GM19324 (cell line): ENCODE results near the gene TEC.
"Not testable (repeated sequence)": the region's sequence is repeated elsewhere in the genome, so short reads cannot be mapped to it uniquely, and the experiment has no call there.

Experiments
- ATAC-seq: cut with Tn5 transposase; IDR thresholded peaks from one replicate; pipeline ENCODE4 v1.9.1; 2021; ENCODE audit warnings: mild to moderate bottlenecking, moderate library complexity; ENCODE audit not compliant: unreplicated experiment, low FRiP score

Gene TEC

DNA sequence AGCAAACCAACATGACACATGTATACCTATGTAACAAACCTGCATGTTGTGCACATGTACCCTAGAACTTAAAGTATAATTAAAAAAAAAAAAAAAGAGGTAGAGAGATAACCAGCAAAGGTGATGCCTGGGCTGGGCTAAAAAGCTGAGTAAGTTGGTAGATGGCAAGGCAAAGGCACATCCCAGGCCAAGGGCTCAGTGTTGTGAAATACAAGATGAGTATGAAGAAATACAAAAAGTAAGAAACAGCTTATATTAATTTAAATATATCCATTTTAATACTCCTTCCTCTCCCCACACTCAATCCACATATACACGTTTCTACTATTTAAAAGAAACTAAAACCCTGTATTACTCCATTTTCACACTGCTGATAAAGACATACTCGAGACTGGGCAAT lies 25.8 kb downstream of the TEC start:
- ATAC-seq: no peak

- ATAC-seq: no peak
Measured at GRCh38 chr4:48243429-48243828, 26.2 kb downstream of the TEC start.

- ATAC-seq: no peak
Measured at GRCh38 chr4:48242511-48243195, 27.0 kb downstream of the TEC start.

GRCh38 chr4:48241731-48242130 lies 27.9 kb downstream of the TEC start:
- no peak for ATAC-seq

DNA sequence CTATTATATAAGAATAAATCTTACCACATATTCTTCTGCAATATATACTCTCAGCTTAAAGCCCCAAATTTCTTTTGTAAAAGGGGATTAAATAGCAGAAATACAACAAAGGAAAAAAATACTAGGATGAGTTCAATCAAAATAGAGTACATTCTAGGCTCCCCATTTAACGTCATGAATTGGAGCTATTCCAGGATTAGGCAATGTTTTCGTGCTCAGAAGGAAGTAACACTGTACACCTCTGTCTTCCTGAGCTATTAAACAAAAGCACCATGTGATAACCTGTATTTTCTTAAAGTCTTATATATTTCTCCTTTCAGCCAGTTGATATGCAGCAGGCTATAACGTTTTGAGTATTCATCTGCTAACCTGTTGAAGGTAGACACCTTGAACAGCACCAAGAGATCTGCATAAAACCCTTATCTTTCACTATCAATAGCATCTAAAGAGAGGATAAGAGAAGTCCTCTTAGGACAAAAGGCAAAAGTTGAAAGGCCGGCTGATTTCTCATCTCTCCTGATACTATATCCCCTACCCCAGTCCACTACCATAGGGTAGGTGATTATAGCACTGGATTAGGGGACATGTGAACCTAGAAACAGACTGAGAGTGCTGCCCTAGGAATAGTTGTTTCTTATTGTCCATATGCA lies 31.5 kb downstream of the TEC start:
- no peak for ATAC-seq

GRCh38 chr4:48235050-48235449 lies 34.6 kb downstream of the TEC start:
- no peak for ATAC-seq

- ATAC-seq: no peak
Measured at GRCh38 chr4:48234575-48234974, 35.1 kb downstream of the TEC start.

DNA sequence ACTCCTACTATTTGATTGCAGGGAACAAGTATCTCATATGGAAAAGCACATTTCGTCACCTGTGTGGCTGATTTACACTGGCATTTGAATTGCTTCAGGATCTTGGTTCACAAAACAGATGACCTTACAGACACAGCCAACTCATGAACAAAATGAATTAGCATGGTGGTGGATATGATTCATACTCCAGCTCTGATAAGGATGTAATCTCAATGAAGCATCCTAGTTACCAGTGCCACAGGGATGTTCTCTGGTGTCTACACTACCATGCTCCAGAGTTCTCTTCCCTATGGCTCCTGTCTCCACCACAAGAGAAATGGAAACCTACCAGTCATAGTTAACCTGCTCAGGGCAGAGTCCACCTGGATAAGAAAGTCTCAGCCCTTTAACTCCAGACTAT lies 40.7 kb downstream of the TEC start:
- ATAC-seq: no peak

GRCh38 chr4:48227662-48228061 lies 42.0 kb downstream of the TEC start:
- ATAC-seq: no peak

- no peak for ATAC-seq
Measured at GRCh38 chr4:48226199-48226598, 43.4 kb downstream of the TEC start.

DNA sequence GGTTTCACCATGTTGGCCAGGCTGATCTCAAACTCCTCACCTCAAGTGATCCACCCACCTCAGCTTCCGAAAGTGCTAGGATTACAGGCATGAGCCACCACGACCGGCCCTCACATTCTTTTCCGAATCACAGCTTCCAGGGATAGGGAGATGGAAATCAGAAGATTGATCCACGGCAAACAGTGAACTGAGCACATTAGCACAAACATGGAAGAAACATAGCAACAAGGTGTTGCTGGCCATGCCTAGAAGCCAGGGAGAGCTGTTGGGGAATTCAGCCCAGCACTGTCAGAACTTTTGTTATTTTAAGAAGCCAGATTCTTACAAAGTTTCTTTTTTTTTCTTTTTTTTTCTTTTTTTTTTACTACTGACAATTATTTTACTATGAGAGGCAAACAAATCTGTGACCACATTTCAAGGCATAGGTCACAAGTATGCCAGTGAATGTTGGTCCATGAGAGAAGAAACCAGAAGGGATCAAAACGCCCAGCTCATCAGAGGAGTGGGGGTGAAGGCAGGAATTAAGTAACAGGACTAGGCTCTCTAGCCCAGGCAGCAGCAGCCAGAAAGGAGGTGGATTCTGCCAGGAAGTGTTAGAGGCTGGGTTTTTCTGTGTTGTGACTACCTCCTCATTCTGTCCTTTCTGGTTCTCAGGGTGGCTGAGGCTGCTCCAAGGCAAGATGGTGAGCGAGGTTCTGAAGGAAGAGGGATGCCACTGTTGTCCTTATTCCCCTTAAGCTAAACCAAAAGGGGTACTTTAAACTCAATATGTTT lies 44.1 kb downstream of the TEC start:
- ATAC-seq: no peak

DNA sequence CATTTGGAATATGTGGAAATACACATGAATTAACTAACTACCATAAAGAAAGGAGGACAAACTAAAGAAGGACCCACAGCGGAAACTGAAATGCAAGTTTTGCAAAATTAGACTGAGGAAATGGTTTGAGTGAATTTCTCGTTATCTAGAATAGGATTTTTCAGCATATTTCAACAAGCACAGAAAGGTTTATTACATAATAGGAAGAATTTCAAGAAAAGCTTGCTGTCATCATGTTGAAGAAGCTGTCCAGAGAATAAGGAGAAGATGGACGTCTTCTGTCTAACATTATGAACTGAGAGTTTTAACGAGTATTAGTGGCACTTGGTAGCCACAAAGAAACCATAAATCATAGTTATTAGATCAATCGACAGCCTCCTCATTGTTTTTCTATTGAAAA lies 45.0 kb downstream of the TEC start:
- no peak for ATAC-seq

DNA sequence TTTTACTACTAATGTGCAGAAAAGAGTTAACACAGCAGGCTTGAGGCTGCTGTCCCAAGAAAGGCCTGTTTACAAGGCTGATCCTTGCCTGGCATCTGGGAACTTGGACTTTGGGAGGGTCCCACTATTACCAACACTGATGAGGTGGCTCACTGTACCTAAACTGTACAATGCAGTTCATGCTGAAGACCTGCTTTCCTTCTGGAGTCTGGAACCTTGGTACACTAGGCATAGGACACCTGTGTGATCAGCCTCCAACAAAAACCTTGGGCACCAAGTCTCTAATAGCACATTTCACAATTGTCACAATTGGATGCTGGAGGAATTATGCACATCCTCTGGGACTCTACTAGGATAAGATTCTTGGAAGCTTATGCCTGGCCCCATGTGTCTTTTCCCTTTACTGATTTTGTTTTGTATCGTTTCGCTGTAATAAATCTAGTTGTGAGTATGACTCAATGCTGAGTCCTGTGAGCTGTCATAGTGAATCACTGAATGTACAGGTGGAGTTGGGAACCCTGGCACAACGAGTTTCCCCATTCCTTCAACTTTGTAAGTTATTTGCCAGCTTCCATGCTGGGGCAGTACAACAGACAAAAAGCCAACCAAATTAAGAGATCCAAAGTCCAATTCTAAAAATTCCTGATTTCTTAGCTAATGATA lies 45.9 kb downstream of the TEC start:
- no peak for ATAC-seq

- ATAC-seq: no peak
Measured at GRCh38 chr4:48222491-48222890, 47.1 kb downstream of the TEC start.

DNA sequence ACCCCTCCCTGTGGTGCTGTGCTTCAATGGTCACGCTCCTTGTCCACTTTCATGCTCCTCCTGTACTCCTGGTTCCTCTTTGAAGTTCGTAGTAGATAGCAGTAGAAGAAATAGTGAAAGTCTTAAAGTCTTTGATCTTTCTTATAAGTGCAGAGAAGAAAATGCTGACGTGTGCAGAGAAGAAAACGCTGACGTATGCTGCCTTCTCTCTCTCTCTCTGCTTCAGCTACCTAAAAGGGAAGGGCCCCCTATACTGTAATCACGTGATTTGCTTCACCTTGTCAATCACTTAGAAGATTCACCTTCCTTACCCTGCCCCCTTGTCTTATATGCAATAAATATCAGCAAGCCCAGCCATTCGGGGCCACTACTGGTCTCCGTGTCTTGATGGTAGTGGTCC lies 50.2 kb downstream of the TEC start:
- not testable (repeated sequence) for ATAC-seq

GRCh38 chr4:48216563-48216962 lies 53.1 kb downstream of the TEC start:
- no peak for ATAC-seq

DNA sequence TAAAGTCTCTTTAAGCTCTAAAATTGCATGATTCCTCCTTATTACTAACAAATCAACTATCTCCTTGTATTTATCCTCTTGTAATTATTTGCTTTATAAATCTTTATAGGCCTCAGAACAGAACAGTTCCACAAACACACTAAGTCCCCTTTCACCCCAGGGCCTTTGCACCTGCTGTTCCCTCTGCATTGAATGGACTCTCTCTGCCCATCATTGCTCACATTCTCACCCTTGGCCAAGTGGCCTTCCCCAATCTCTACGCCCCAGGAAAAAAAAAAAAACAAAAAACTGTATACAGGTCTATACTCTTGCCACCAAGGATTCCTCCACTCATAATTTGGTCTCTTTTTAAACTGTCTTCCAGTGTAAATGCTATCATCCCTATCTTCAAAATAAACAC lies 53.7 kb downstream of the TEC start:
- ATAC-seq: no peak

DNA sequence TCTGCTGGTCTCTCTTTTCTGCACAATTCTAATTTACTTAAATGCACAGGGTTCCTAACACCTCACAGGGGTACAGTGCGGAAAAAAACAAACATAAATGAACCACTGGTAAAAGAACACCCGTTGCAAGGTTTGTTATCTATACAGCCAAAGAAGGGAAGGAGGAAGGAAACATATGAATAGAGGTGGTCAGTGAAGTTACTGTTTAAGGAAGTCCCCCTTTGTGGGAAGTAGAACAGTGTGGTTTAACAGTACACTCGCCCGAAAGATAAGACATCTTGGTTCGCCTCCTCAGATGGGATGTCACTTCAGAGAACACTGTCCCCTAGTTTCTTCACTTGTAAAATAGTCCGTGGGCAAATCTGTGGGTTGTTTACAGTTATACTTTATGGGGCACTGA lies 57.5 kb downstream of the TEC start:
- peak; percentile 70 for ATAC-seq

GRCh38 chr4:48210966-48211328 lies 58.7 kb downstream of the TEC start:
- no peak for ATAC-seq

DNA sequence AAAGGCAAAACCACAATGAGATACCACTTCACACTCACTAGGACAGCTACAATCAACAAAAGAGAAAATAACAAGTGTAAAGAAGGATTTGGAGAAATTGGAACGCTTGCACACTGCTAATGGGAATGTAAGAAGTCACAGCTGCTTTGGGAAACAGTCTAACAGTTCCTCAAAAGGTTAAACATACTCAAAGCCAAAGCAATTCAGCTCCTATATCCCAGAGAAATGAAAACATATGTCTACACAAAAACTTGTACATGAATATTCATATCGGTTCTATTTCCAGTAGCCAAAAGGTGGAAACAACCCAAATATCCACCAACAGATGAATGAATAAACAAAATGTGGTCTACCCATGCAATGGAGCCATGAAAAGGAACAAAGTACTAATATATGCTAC lies 64.0 kb downstream of the TEC start:
- no peak for ATAC-seq

DNA sequence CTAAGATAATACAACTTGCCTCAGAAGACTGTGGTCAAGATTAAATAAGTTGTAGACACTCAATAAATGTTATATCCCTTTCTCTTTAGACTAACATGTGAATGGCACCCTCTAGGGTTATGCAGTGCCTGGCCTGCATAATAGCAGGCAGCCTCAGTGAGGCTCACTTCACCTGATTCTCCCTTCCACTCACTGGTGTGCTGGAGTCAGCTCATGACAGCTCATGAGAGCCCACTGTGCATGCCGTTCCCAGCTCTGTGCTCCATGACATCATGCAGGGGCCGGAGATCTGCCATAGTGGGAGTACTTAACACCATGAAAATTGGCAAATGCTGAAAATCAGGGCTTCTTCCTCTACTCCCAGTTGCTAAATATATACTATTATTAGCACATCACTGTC lies 64.5 kb downstream of the TEC start:
- no peak for ATAC-seq
